ENCODE measurements around the gene DIDO1.

DIDO1 gene

DNA sequence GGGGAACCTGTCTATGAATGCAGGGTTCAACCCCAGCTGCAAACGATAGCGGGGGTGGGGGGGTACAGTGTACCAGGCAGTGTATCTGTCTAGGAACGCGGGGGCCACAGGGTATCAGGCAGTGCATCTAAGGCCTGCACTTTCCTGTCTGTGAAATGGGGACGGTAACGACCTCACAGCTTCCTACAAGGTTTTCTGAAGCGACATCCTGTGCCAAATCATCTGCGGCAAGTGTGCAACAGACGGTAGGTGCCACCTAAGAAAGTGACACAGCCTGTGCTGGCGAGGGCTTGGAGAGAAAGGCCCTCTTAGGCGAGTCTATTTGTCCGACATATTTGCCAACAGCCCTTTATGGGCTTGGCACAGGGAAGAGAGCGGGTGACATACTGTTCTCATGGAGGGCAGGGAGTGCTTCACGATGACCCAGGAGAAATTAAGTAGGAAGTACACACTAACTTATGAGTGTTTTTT, 3.8 kb downstream of the DIDO1 start:
- H3K27ac ChIP-seq = peak overlapping the region; percentile 85
- no peak for TF ChIP-seq ZFX (IDR thresholded peaks at IDR 0.05; ENCODE audit: borderline replicate concordance)
- no peak for TF ChIP-seq CTCF (IDR thresholded peaks at IDR 0.05)

DNA sequence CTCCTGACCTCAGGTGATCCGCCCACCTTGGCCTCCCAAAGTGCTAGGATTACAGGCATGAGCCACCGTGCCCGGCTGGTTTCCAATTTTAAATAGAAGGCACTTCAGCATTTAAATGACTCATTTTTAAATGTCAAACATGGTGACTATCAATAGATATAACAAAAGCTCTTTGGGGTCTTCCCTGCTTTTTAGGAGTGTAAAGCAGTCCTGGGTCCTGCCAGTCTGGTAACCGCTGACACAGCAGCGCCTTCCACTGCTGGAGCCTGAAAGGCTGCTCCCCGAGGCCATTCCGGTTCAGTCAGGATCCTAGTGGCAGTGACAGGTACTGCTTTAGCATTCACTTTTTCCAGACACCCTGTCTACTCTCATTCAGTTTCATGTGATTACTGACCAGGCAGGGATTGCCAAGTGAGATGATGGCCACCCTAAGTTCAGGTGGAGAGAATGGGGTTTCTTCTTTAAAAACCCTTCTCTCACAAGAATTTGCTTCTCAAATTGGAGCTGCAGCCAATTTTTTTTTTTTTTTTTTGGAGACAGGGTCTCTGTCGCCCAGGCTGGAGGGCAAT, 5.1 kb downstream of the DIDO1 start:
- peak; percentile 77 for TF ChIP-seq CTCF (IDR thresholded peaks at IDR 0.05)
- TF ChIP-seq ZFX (IDR thresholded peaks at IDR 0.05; ENCODE audit: borderline replicate concordance) = no peak
- peak overlapping the region; percentile 85 for H3K27ac ChIP-seq

- H3K27ac ChIP-seq = no peak overlapping the region
- TF ChIP-seq ZFX (IDR thresholded peaks at IDR 0.05; ENCODE audit: borderline replicate concordance) (no peak), CTCF (IDR thresholded peaks at IDR 0.05) (no peak)
These were observed 6.2 kb downstream of the DIDO1 start for GRCh38 chr20:62920039-62920645.

GRCh38 chr20:62918831-62919230, 7.5 kb downstream of the DIDO1 start:
- no peak overlapping the region for H3K27ac ChIP-seq
- TF ChIP-seq ZFX (IDR thresholded peaks at IDR 0.05; ENCODE audit: borderline replicate concordance) (no peak), CTCF (IDR thresholded peaks at IDR 0.05) (no peak)

DNA sequence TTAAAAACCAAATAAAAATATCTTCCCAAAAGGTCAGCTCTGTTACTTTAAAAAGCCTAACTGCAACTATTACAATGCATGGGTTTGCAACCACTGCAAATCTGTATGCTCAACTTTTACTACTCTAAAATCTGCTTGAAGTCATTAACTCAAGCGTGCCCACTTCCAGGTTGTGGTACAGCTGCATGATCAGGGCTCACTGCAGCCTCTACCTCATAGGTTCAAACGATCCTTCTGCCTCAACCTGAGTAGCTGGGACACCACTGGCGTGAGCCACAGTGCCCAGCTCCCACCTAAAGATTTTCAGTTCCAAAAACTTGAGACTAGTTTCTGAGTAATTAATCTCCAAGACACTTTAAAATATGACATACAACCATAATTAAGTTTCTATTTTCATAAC, 8.2 kb downstream of the DIDO1 start:
- no peak overlapping the region for H3K27ac ChIP-seq
- TF ChIP-seq ZFX (IDR thresholded peaks at IDR 0.05; ENCODE audit: borderline replicate concordance) = no peak
- no peak for TF ChIP-seq CTCF (IDR thresholded peaks at IDR 0.05)

DNA sequence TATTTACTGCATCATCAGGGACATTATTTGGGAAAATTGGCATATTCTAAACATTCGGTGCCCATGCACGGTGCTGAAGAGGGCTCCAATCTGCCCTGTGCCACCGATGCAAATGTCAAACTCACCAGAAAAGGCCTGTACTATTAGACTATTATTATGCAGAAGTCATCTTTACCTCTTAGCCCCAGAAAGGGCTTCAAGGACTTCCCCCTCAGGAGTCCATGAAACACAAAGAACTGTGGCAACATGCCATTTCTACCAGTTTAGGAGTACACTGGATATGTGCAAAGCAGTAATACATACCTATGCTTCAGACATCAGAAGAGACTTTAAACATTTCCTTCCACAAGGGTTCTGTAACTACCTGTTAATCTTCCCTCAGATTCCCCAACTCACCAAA, 8.6 kb downstream of the DIDO1 start:
- H3K27ac ChIP-seq = no peak overlapping the region

More for the DNA sequence above, 8.6 kb downstream of the DIDO1 start:
- TF ChIP-seq CTCF (IDR thresholded peaks at IDR 0.05) (no peak), ZFX (IDR thresholded peaks at IDR 0.05; ENCODE audit: borderline replicate concordance) (no peak)
